ENCODE results near the gene NSD2. TPM values are rescaled to one million over a fixed set of nuclear protein-coding genes. Genes with fewer than 3 reads are reported as not detected.

The NSD2 gene
- total RNA-seq, 4 donors from 2014 or later = 19.1 to 33.1 (median 28.8) TPM

- TF ChIP-seq, protein P1, sequence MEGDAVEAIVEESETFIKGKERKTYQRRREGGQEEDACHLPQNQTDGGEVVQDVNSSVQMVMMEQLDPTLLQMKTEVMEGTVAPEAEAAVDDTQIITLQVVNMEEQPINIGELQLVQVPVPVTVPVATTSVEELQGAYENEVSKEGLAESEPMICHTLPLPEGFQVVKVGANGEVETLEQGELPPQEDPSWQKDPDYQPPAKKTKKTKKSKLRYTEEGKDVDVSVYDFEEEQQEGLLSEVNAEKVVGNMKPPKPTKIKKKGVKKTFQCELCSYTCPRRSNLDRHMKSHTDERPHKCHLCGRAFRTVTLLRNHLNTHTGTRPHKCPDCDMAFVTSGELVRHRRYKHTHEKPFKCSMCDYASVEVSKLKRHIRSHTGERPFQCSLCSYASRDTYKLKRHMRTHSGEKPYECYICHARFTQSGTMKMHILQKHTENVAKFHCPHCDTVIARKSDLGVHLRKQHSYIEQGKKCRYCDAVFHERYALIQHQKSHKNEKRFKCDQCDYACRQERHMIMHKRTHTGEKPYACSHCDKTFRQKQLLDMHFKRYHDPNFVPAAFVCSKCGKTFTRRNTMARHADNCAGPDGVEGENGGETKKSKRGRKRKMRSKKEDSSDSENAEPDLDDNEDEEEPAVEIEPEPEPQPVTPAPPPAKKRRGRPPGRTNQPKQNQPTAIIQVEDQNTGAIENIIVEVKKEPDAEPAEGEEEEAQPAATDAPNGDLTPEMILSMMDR (IDR thresholded peaks at IDR 0.05) = no peak
- no peak for DNase-seq (ENCODE audit: low spot score)
- no peak for ATAC-seq (ENCODE audit: low FRiP score)
Observed at GRCh38 chr4:1940566-1940965, 69.4 kb downstream of the NSD2 start.

DNA sequence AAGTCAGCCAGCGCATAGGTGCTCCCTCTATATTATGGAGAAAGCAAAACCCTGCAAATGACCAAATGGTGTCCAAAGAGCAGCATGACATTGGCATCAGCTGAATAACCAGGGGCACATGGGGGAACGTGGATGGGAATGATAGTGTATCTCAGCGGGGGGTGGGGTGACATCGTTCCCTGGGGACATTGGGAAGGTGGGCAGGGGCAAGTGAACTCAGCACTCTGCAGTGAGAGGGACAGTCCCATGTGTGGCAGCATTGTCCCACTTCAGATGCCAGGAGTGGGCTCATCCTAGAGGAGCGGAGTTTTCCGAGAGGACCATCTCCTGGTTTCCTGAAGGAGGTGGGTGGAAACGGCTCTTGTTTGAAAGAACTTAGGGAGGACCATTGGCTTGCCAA lies 72.7 kb downstream of the NSD2 start:
- DNase-seq (ENCODE audit: low spot score) (no peak), ATAC-seq (ENCODE audit: low FRiP score) (no peak)
- TF ChIP-seq, protein P1 (IDR thresholded peaks at IDR 0.05) = no peak

GRCh38 chr4:1945124-1945895 lies 74.1 kb downstream of the NSD2 start:
- DNase-seq (ENCODE audit: low spot score) (no peak), ATAC-seq (ENCODE audit: low FRiP score) (no peak)
- TF ChIP-seq, protein P1 (IDR thresholded peaks at IDR 0.05) = no peak

DNA sequence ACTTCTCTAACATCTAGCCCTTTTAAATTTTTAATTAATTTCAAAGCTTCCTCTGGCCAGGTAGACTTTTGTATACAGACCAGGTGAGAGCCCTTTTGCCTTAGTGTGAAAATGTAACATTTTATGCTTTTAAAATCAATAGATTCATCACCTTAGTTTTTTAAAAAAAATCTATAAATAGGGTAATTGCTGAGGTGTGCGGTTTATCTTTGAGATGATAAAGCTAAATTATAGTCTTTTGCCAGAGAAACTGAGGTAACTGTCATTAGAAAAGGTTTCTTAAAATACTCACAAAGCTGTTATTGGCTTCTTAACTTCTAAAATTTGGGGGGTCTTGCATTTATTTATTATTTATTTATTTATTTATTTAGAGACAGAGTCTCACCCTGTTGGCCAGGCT lies 74.7 kb downstream of the NSD2 start:
- ATAC-seq (ENCODE audit: low FRiP score) (no peak), DNase-seq (ENCODE audit: low spot score) (no peak)
- TF ChIP-seq, protein P1 (IDR thresholded peaks at IDR 0.05) = no peak

GRCh38 chr4:1948232-1948631 lies 77.0 kb downstream of the NSD2 start:
- TF ChIP-seq, protein P1 (IDR thresholded peaks at IDR 0.05) = no peak
- ATAC-seq (ENCODE audit: low FRiP score) (no peak), DNase-seq (ENCODE audit: low spot score) (no peak)

- DNase-seq (ENCODE audit: low spot score) (no peak), ATAC-seq (ENCODE audit: low FRiP score) (no peak)
- TF ChIP-seq, protein P1 (IDR thresholded peaks at IDR 0.05) = no peak
Observed at GRCh38 chr4:1948892-1949436, 77.8 kb downstream of the NSD2 start.

DNA sequence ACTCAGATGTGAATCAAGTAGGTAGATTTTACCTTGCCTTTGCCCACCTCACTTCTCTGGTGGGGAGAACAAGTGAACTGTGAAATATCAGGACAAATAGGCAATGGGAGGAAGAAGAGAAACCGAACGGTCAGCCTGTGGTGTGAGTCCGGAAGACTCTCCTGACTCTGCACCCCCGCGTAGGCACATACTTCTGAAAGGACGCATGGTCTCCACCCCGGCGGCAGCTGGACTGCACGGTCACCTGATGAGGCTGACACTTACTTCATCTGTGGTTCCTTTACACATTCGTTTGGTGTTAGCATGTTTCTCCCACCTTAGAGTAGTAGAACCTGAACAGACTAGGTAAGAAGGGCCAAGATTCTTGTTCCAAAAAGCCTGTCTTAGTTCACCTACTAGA lies 79.2 kb downstream of the NSD2 start:
- no peak for ATAC-seq (ENCODE audit: low FRiP score)

More for the DNA sequence above, 79.2 kb downstream of the NSD2 start:
- DNase-seq (ENCODE audit: low spot score) = no peak
- TF ChIP-seq, protein P1 (IDR thresholded peaks at IDR 0.05) = no peak
